Activated naive CD4-positive, alpha-beta T cell treated with anti-CD3 and anti-CD28 coated beads, Interleukin-2, amount 50 U/mL, for 72 hours (primary cell): ENCODE results near the gene ABCD2. TPM values are rescaled to one million over a fixed set of nuclear protein-coding genes. Genes with fewer than 3 reads are reported as not detected.

Experiments
- ATAC-seq, 2 donors: fragments of 150-1000 bp; cut with Tn5 transposase; 2 replicates each; pipeline ENCODE4 v1.10.0; 2021; ENCODE audit warnings: mild to moderate bottlenecking in 2 of 2, moderate library complexity in 2 of 2
- DNase-seq, 2 donors: peaks; one replicate each; pipeline ENCODE4 v3.0.0; 2021 to 2022; ENCODE audit warnings: low spot score in 2 of 2
- H3K27ac Mint-ChIP-seq, 2 donors: one replicate each; pipeline ENCODE4 v1.8.0; 2022; ENCODE audit warnings: mild to moderate bottlenecking in 2 of 2, mixed read lengths in 2 of 2
- H3K36me3 Mint-ChIP-seq, 2 donors: one replicate each; pipeline ENCODE4 v1.8.0; 2022; ENCODE audit warnings: mixed read lengths in 2 of 2
- H3K9me3 Mint-ChIP-seq, 2 donors: one replicate each; pipeline ENCODE4 v1.8.0; 2022; ENCODE audit warnings: mixed read lengths in 2 of 2
- total RNA-seq, 2 donors: library from RNA; stranded (reverse); gene quantifications; one replicate each; pipeline ENCODE4 v1.2.3, GENCODE V29; 2022

ABCD2 gene
- total RNA-seq, 2 donors from 2014 or later: 5.9 to 7.3 TPM

DNA sequence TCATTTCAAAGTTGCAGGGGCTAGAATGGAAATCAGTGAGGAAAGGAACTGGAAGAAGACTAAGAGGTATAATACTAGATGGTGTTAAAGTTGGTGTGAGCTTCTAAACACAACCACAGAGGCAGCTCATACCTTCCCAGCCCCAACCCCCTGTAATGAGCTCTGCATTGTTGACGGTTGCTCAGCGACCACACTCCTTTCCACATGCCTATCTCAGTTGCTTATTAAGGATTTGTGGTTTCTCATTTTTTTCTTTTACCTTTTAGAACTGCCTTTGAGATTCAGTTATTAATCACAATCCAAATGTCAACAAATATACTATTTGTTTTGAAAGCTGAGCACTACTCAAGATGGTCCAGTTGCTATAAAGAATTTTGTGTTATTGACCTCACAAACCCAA is 114.6 kb downstream of the ABCD2 start:
- ATAC-seq (no peak), DNase-seq (no peak)
- H3K27ac Mint-ChIP-seq: no peak overlapping the region
- peaks cover 0 to 2% of the 10 kb centered on the region in 2 donors for H3K36me3 Mint-ChIP-seq
- no peaks in the 10 kb centered on the region for H3K9me3 Mint-ChIP-seq

DNA sequence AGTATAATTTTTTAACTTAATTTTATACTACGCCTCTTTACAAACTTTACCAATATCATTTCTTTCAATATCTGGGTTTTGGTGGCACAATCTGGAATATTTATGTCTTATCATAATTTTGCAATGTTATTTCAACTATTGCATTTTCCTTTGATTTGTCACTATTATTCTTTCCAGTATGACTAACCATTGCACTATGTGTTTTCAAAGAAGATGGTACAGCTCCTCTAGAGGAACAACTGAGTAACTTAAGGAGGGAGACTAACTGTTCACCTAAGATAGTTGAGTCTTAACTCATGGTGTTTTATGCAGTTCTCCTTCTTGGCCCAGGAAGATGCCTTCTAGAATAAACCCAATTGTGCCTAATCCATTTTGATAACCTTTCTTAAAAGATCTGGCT is 116.2 kb downstream of the ABCD2 start:
- H3K27ac Mint-ChIP-seq: no peak overlapping the region
- no peaks in the 10 kb centered on the region for H3K36me3 Mint-ChIP-seq
- DNase-seq (no peak), ATAC-seq (no peak)
- H3K9me3 Mint-ChIP-seq: no peaks in the 10 kb centered on the region

DNA sequence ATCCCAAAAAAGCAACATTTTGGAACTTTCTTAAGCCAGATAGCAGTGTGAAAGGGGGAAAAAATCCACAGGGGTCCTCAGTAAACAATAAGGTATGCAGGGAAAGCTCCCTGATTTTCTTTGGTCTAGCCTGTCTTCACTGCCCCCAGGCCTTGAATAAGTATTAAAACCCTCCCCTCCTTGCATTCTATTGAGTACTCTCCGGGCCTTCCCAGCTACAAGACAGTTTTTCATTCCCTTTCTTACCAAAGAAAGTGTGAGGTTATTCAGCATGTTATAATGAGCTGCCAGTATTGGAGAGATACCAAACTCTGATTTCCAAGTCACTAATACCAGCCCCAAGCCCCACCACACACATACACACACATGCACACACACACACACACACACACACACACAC is 116.9 kb downstream of the ABCD2 start:
- no peaks in the 10 kb centered on the region for H3K36me3 Mint-ChIP-seq
- DNase-seq: no peak
- H3K9me3 Mint-ChIP-seq: no peaks in the 10 kb centered on the region
- no peak overlapping the region for H3K27ac Mint-ChIP-seq
- ATAC-seq: no peak

Other genes with a start within 250 kb of the ABCD2 start
- gene KIF21A, start 176.7 kb downstream of the ABCD2 start, total RNA-seq: 10 to 100 TPM; 16.1 to 16.8 TPM